Astrocyte of the cerebellum (primary cell): ENCODE results near the gene STK38.
A peak's percentile ranks its signal among the peaks of the same experiment; 100 is the strongest.

ENCODE experiments used
- DNase-seq: peaks from one replicate; pipeline ENCODE4 v3.0.0-alpha.2; 2011; ENCODE audit warnings: low read depth
- H3K4me3 ChIP-seq: 2 replicates; pipeline ENCODE4 v1.5.1; 2011; ENCODE audit warnings: mild to moderate bottlenecking, low read depth, low read length, moderate library complexity
- CTCF ChIP-seq: IDR thresholded peaks from 2 replicates; pipeline ENCODE4 v1.5.1; 2012; ENCODE audit warnings: low read length, low read depth, moderate library complexity, mild to moderate bottlenecking; ENCODE audit errors: missing control alignments
- in situ Hi-C: cut with HindIII; loops from 2 replicates; pipeline ENCODE4 v1.10.0; 2017; ENCODE audit warnings: low sequenced_read_pairs

The STK38 gene

DNA sequence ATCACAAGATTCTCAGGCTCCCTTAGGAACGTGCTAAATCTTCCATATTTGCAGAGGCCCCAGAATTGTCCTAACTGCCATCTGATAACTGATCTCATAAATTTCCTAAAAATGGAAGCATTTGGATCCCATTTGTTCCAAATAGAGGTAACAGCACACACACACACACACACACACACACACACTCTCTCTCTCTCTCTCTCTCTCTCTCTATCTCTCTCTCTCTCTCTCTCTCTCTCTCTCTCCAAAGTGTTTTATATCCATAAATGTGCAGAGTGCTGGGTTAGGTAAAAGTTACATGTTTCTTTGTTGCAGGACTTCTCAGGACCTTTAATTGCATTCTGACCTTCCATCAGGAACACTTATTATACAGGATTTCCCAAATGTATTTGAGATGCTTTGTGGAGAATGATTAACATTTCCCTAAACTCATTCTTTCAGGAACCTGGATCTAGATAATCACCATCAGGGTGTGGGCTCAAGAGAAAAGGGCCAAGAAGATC, 8.5 kb upstream of the STK38 start:
- in situ Hi-C loops = no loop called here

DNA sequence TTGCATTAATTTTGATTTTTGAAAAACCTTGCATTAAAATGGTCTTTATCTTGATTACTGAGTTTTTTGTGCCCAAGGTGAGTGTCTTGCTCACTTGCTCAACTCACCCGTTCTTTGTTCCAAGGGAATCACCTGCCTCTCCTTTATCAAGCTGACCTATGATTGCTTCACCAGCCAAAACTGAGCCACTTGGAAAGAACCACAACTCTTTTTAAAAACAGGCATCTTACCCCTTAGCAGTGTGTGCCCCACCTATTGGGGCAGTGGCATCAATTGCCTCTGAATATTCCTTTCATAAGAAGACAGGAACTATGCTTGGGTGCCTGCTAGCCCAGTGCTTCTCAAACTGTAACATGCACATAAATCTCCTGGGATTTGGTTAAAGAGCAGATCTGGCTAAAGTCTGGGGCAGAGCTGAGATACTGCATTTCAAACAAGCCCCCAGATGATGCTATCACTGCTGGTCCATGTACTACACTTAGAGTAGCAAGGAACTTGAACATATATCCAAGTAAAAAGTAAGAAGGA, 3.3 kb upstream of the STK38 start:
- in situ Hi-C loops = no loop called here
- H3K4me3 ChIP-seq = no peak overlapping the region
- DNase-seq = no peak
- TF ChIP-seq CTCF = no peak

More for the DNA sequence above, 8.5 kb upstream of the STK38 start:
- no peak for DNase-seq
- H3K4me3 ChIP-seq = no peak overlapping the region
- TF ChIP-seq CTCF = no peak

- no peak for DNase-seq
- H3K4me3 ChIP-seq = no peak overlapping the region
- in situ Hi-C loops = no loop called here
- TF ChIP-seq CTCF = no peak
Measured at GRCh38 chr6:36548401-36548743, 1.1 kb upstream of the STK38 start.

DNA sequence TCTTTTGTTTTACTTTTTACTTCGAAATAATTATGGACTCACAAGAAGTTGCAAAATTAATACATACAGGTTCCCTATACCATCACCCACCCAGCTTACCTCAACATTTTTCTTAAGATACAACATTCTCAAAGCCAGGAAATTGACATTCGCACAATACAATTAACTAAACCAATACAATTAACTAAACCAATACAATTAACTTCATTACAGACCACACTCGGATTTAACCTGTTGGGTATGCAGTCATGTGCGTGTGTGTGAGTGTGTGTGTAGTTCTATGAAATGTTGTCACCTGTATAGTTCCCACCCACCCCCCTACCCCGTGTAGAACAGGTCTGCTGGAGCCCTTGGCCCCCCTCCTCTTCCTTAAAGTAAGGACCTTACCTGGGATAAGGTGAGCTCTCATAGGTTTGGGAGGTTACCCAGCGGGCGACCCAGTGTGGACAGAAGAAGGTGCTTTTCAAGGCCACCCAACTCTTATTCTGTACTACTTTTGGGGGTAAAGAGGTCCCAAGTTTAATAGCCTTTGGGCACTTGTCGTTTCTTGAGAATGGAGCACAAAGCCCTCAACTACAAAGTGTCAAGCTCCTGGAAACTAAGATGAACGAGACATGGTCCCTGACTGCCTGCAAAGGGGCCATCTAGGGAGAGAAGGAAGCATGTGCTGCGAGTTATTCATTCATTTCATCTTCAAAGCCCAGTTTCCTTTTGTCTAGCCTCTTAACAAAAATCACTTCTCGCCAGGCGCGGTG, 544 bp upstream of the STK38 start:
- peak overlapping the region; percentile 72 for H3K4me3 ChIP-seq
- no peak for DNase-seq
- in situ Hi-C loops = no loop called here
- no peak for TF ChIP-seq CTCF

GRCh38 chr6:36546308-36546919, 865 bp downstream of the STK38 start:
- DNase-seq = no peak
- in situ Hi-C loops = no loop called here
- H3K4me3 ChIP-seq = peak overlapping the region; percentile 72
- no peak for TF ChIP-seq CTCF

DNA sequence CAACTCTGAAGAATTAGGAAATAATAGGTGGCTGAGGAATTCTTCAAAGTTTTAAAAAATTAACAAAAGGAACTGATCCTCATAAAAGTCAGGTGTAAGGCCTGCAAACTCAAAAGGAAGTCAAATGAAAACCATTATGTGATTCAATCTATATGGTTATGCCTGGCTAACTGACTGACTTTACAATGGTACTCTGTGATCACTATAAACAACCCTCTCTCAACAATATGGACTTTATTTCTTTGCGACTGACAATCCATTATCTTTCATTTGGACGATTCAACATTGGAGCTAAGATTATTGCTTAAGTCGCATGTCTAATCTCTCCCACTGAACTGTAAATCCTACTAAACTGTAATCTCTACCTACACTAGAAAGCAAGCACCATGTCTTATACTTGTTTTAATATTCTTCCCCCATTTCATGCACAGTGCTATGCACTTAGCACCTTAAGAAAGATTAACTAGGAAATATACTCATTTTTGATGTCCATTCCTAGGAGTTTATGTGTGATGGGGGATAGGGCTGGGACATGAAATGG, 1.4 kb downstream of the STK38 start:
- in situ Hi-C loops = no loop called here
- peak overlapping the region; percentile 72 for H3K4me3 ChIP-seq
- DNase-seq = no peak
- TF ChIP-seq CTCF = no peak
